CD14-positive monocyte (primary cell): Measurements from ENCODE around the gene EXTL2. TPM values are rescaled to one million over a fixed set of nuclear protein-coding genes. Genes with fewer than 3 reads are reported as not detected.

ENCODE experiments used
- DNase-seq, 3 donors: peaks; one replicate each; pipeline ENCODE4 v3.0.0-alpha.2; 2011 to 2022
- H2AFZ ChIP-seq: 2 replicates; pipeline ENCODE4 v1.6.0; 2012; ENCODE audit warnings: mild to moderate bottlenecking, low read depth, low read length, inconsistent platforms; ENCODE audit not compliant: insufficient read depth, poor library complexity, severe bottlenecking
- H3K27ac ChIP-seq, 2 donors: 1 replicate in 1 of 2; 2 replicates in 1 of 2; pipeline ENCODE4 v1.5.1; 2012 to 2013; ENCODE audit warnings: low read length in 2 of 2, control low read depth in 1 of 2, inconsistent platforms in 1 of 2, low read depth in 1 of 2, mild to moderate bottlenecking in 1 of 2
- H3K27me3 ChIP-seq, 2 donors: one replicate each; pipeline versions ENCODE4 v1.6.0 to v1.6.1; 2011 to 2013; ENCODE audit warnings: low read length in 2 of 2; ENCODE audit not compliant: control insufficient read depth in 2 of 2, insufficient read depth in 2 of 2
- H3K36me3 ChIP-seq, 2 donors: replicated peaks in 1 of 2; 1 replicate in 1 of 2; 2 replicates in 1 of 2; pipeline versions ENCODE4 v1.5.1 to v1.6.1; 2012 to 2013; ENCODE audit warnings: low read length in 2 of 2, control low read depth in 1 of 2, inconsistent platforms in 1 of 2, mild to moderate bottlenecking in 1 of 2; ENCODE audit not compliant: insufficient read depth in 2 of 2, control insufficient read depth in 1 of 2
- H3K4me1 ChIP-seq, 2 donors: 1 replicate in 1 of 2; 2 replicates in 1 of 2; pipeline versions ENCODE4 v1.5.1 to v1.6.1; 2012 to 2013; ENCODE audit warnings: low read length in 2 of 2, control low read depth in 1 of 2, inconsistent platforms in 1 of 2, mild to moderate bottlenecking in 1 of 2, moderate library complexity in 1 of 2; ENCODE audit not compliant: insufficient read depth in 2 of 2, control insufficient read depth in 1 of 2
- H3K4me2 ChIP-seq: replicated peaks from 2 replicates; pipeline ENCODE3; 2012; ENCODE audit warnings: low read length, moderate library complexity, mild to moderate bottlenecking; ENCODE audit not compliant: poor library complexity, severe bottlenecking; ENCODE audit errors: extremely low read depth
- H3K4me3 ChIP-seq, 3 experiments: fragments of 200-600 bp in 1 of 3; sonication (generic) in 1 of 3; replicated peaks in 1 of 3; 1 replicate in 2 of 3; 2 replicates in 1 of 3; pipeline ENCODE4 v1.5.1; 2011 to 2013; ENCODE audit warnings: low read length in 3 of 3, mild to moderate bottlenecking in 3 of 3, control low read depth in 2 of 3, low read depth in 2 of 3, inconsistent platforms in 1 of 3, moderate library complexity in 1 of 3
- H3K79me2 ChIP-seq: 2 replicates; pipeline ENCODE4 v1.6.0; 2012; ENCODE audit warnings: mild to moderate bottlenecking, control low read depth, inconsistent platforms, low read length, moderate library complexity; ENCODE audit not compliant: insufficient read depth
- H3K9ac ChIP-seq: 2 replicates; pipeline ENCODE4 v1.6.0; 2017; ENCODE audit warnings: low read length, mild to moderate bottlenecking; ENCODE audit not compliant: insufficient read depth, poor library complexity, severe bottlenecking
- H3K9me3 ChIP-seq, 2 donors: replicated peaks in 1 of 2; 1 replicate in 1 of 2; 2 replicates in 1 of 2; pipeline versions ENCODE4 v1.5.1 to v1.6.1; 2012 to 2013; ENCODE audit warnings: low read length in 2 of 2, control low read depth in 1 of 2; ENCODE audit not compliant: control insufficient read depth in 1 of 2, insufficient read depth in 1 of 2
- H4K20me1 ChIP-seq: 2 replicates; pipeline ENCODE4 v1.6.0; 2012; ENCODE audit warnings: mild to moderate bottlenecking, low read length, control low read depth, moderate library complexity; ENCODE audit not compliant: insufficient read depth
- H3K27ac Mint-ChIP-seq, 7 donors: one replicate each; pipeline ENCODE4 v1.8.0; 2020; ENCODE audit warnings: mild to moderate bottlenecking in 7 of 7, mixed read lengths in 7 of 7, moderate library complexity in 6 of 7, inconsistent platforms in 2 of 7
- H3K27me3 Mint-ChIP-seq, 3 donors: one replicate each; pipeline ENCODE4 v1.8.0; 2021 to 2022; ENCODE audit warnings: low read depth in 3 of 3, mild to moderate bottlenecking in 3 of 3, mixed read lengths in 3 of 3, moderate library complexity in 3 of 3, inconsistent platforms in 1 of 3
- H3K36me3 Mint-ChIP-seq, 2 donors: one replicate each; pipeline ENCODE4 v1.8.0; 2020; ENCODE audit warnings: mixed read lengths in 2 of 2, inconsistent platforms in 1 of 2, mild to moderate bottlenecking in 1 of 2
- H3K4me1 Mint-ChIP-seq: one replicate; pipeline ENCODE4 v1.8.0; 2020; ENCODE audit warnings: mild to moderate bottlenecking, mixed read lengths
- H3K4me3 Mint-ChIP-seq, 2 donors: one replicate each; pipeline ENCODE4 v1.8.0; 2020; ENCODE audit warnings: mild to moderate bottlenecking in 2 of 2, mixed read lengths in 2 of 2, moderate library complexity in 1 of 2
- H3K9me3 Mint-ChIP-seq, 7 donors: one replicate each; pipeline ENCODE4 v1.8.0; 2020 to 2022; ENCODE audit warnings: mixed read lengths in 7 of 7, mild to moderate bottlenecking in 6 of 7, moderate library complexity in 6 of 7, inconsistent platforms in 2 of 7
- CTCF ChIP-seq: fragments of 200-600 bp; IDR thresholded peaks from one replicate; pipeline ENCODE4 v1.8.0; 2022; ENCODE audit warnings: antibody characterized with exemption, mild to moderate bottlenecking
- WGBS: methylation state at CpG from one replicate; pipeline ENCODE4 v1.1.5; 2013; ENCODE audit warnings: missing lambda C conversion rate; ENCODE audit not compliant: insufficient coverage; 5-methylcytosine and 5-hydroxymethylcytosine counted together
- intact Hi-C, 2 donors: fragments of 100-400 bp; cut with micrococcal nuclease; formaldehyde crosslinking; loops; one replicate each; pipeline versions ENCODE4 v1.15.0 to v1.15.1; 2023
- polyA minus RNA-seq: library from RNA; depleted of rRNA, polyadenylated mRNA; stranded (reverse); fragments of >200 nt; gene quantifications from 2 replicates; pipeline ENCODE4 v1.2.3, GENCODE V29; 2012
- polyA plus RNA-seq, 3 donors: library from polyadenylated mRNA; depleted of rRNA in 1 of 3; unstranded in 2 of 3; stranded (reverse) in 1 of 3; fragments of 300-500 nt in 2 of 3; fragments of >200 nt in 1 of 3; fragmentation: Illumina TruSeq in 2 of 3; gene quantifications; 1 replicate in 2 of 3; 2 replicates in 1 of 3; pipeline ENCODE4 v1.2.3, GENCODE V29; 2012 to 2021
- total RNA-seq, 12 experiments: library from RNA in 1 of 12; stranded (reverse) in 1 of 12; fragments of 120-200 nt in 1 of 12; gene quantifications; one replicate each; pipeline ENCODE4 v1.2.4 and lab custom pipeline; 2013 to 2026; ENCODE audit warnings: mixed read lengths in 6 of 12, inconsistent platforms in 1 of 12

EXTL2 gene
- 1.7 TPM for total RNA-seq (2013)
- polyA plus RNA-seq (1 to 10 TPM in 1 of 3 donors, under 1 TPM in 2; 0.89 to 1.2 (median 0.92) TPM), polyA minus RNA-seq (0.28 and 0.40 TPM in 2 replicates), total RNA-seq (lab: John Stamatoyannopoulos, UW) (0.50 to 4.3 (median 2.5) reads per million in 11 experiments)

GRCh38 chr1:100894603-100895539 lies at the start of gene EXTL2:
Gene EXTL2 (minus strand): TSS chr1:100894842. CDS start chr1:100888757, 6,085 bp downstream.
- WGBS: 0% methylated on average over 41 of the region's 47 CpGs
- peaks cover 4 to 6% of the 10 kb centered on the region in 2 donors for H3K9me3 ChIP-seq
- peak within 1 kb of the TSS; percentile 93 for H2AFZ ChIP-seq
- intact Hi-C loops: loop anchor here in 1 of 2 donors (10.0 kb wide), 1 partner anchor 860 kb away; a partner anchor contains a TSS
- H3K27ac ChIP-seq: peak within 1 kb of the TSS; percentile 76 to 100
- no peak for TF ChIP-seq CTCF
- H3K9me3 Mint-ChIP-seq: peaks cover 6 to 18% (median 9%) of the 10 kb centered on the region in 7 donors
- H3K4me2 ChIP-seq: peak within 1 kb of the TSS; percentile 97
- peaks cover 17% of the 10 kb centered on the region in 2 donors for H3K36me3 Mint-ChIP-seq
- H3K9ac ChIP-seq: peak within 1 kb of the TSS; percentile 97
- peak within 1 kb of the TSS; percentile 92 to 99 for H3K4me3 Mint-ChIP-seq
- H4K20me1 ChIP-seq: peaks cover 17% of the 10 kb centered on the region
- peaks cover 0 to 3% (median 0%) of the 10 kb centered on the region in 3 donors for H3K27me3 Mint-ChIP-seq
- no peaks in the 10 kb centered on the region for H3K27me3 ChIP-seq
- peak within 1 kb of the TSS; percentile 95 to 100 (median 99) for H3K27ac Mint-ChIP-seq
- peaks cover 40% of the 10 kb centered on the region for H3K79me2 ChIP-seq
- H3K36me3 ChIP-seq: peaks cover 13 to 14% of the 10 kb centered on the region in 2 donors
- peak within 1 kb of the TSS; percentile 82 to 95 (median 86) for H3K4me3 ChIP-seq
- H3K4me1 ChIP-seq: peaks cover 6 to 24% of the 10 kb centered on the region in 2 donors
- H3K4me1 Mint-ChIP-seq: peaks cover 25% of the 10 kb centered on the region
- peak; percentile 12 to 65 (median 41) for DNase-seq

- TF ChIP-seq CTCF: no peak
- WGBS: no CpG with 5 or more reads among the region's 1 CpG
- Histone ChIP-seq H3K4me3 (no peak overlapping the region), H3K9ac (no peak overlapping the region), H3K4me1 (no peaks in the 10 kb centered on the region), H2AFZ (no peak overlapping the region), H4K20me1 (peaks cover 7% of the 10 kb centered on the region), H3K4me2 (no peak overlapping the region), H3K9me3 (no peaks in the 10 kb centered on the region), H3K36me3 (peaks cover 19 to 31% of the 10 kb centered on the region in 2 donors), H3K79me2 (no peaks in the 10 kb centered on the region), H3K27me3 (no peaks in the 10 kb centered on the region), H3K27ac (no peak overlapping the region)
- Mint-ChIP-seq H3K36me3 (peaks cover 41 to 52% of the 10 kb centered on the region in 2 donors), H3K27ac (peak overlapping the region in 1 of 7 donors; percentile 67), H3K4me1 (peaks cover 18% of the 10 kb centered on the region), H3K9me3 (peaks cover 0 to 4% (median 3%) of the 10 kb centered on the region in 7 donors), H3K27me3 (no peaks in the 10 kb centered on the region), H3K4me3 (no peak overlapping the region)
- DNase-seq: no peak
- intact Hi-C loops: no loop called here
Measured at GRCh38 chr1:100943533-100943932, 48.9 kb upstream of the EXTL2 start.
